H1 (cell line): ENCODE data around the gene PIP5K1C. TPM values are rescaled to one million over a fixed set of nuclear protein-coding genes. Genes with fewer than 3 reads are reported as not detected.

ENCODE experiments used
- GTF2F1 ChIP-seq: IDR thresholded peaks from 2 replicates; pipeline ENCODE4 v1.6.1; 2012; ENCODE audit warnings: low read depth, low read length, improper control_type of control experiment, borderline replicate concordance
- polyA plus RNA-seq, 7 experiments: library from polyadenylated mRNA; depleted of rRNA in 3 of 7; stranded (reverse) in 5 of 7; unstranded in 2 of 7; fragments of >200 nt in 5 of 7; fragments of 200-250 nt in 2 of 7; gene quantifications; 1 replicate in 5 of 7; 2 replicates in 1 of 7; 4 replicates in 1 of 7; pipeline versions ENCODE4 v1.2.1 to v1.2.3, GENCODE V29; 2011 to 2013; ENCODE audit warnings: missing spikeins in 2 of 7, mixed read lengths in 2 of 7
- total RNA-seq: library from RNA; stranded (reverse); fragmentation: NEBNext Ultra II Directional; extraction: Animal tissue kit (Norgen Biotek cat#: 25700); gene quantifications from 2 replicates; pipeline ENCODE4 v1.2.1, GENCODE V29; 2021

Gene PIP5K1C
- total and polyA plus RNA-seq, 2 of the 8 experiments (the other 6 are each of a cell fraction or from before 2014, with no cell fraction given) = 10.6 to 32.9 TPM

- no peak for TF ChIP-seq GTF2F1
Measured at GRCh38 chr19:3695986-3696659, 4.1 kb downstream of the PIP5K1C start (continued).
